Activated naive CD8-positive, alpha-beta T cell treated with anti-CD3 and anti-CD28 coated beads for 36 hours (primary cell): ENCODE data around the gene DAZ1. TPM values are rescaled to one million over a fixed set of nuclear protein-coding genes. Genes with fewer than 3 reads are reported as not detected.
"Not testable (repeated sequence)": the region's sequence is repeated elsewhere in the genome, so short reads cannot be mapped to it uniquely, and the experiment has no call there.

ENCODE experiments used
- DNase-seq: peaks from one replicate; pipeline ENCODE4 v3.0.0; 2021
- H3K27ac Mint-ChIP-seq: one replicate; pipeline ENCODE4 v1.8.0; 2022; ENCODE audit warnings: mild to moderate bottlenecking, moderate library complexity, mixed read lengths
- H3K27me3 Mint-ChIP-seq: one replicate; pipeline ENCODE4 v1.8.0; 2022; ENCODE audit warnings: mild to moderate bottlenecking, mixed read lengths
- H3K36me3 Mint-ChIP-seq: one replicate; pipeline ENCODE4 v1.8.0; 2021; ENCODE audit warnings: mild to moderate bottlenecking, mixed read lengths
- H3K4me1 Mint-ChIP-seq: one replicate; pipeline ENCODE4 v1.8.0; 2021; ENCODE audit warnings: mixed read lengths
- H3K4me3 Mint-ChIP-seq: one replicate; pipeline ENCODE4 v1.8.0; 2022; ENCODE audit warnings: mild to moderate bottlenecking, moderate library complexity, mixed read lengths
- H3K9me3 Mint-ChIP-seq: one replicate; pipeline ENCODE4 v1.8.0; 2022; ENCODE audit warnings: mixed read lengths
- total RNA-seq, 2 experiments: library from RNA; stranded (reverse); gene quantifications; one replicate each; pipeline ENCODE4 v1.2.3, GENCODE V29; 2021

Gene DAZ1, protein sequence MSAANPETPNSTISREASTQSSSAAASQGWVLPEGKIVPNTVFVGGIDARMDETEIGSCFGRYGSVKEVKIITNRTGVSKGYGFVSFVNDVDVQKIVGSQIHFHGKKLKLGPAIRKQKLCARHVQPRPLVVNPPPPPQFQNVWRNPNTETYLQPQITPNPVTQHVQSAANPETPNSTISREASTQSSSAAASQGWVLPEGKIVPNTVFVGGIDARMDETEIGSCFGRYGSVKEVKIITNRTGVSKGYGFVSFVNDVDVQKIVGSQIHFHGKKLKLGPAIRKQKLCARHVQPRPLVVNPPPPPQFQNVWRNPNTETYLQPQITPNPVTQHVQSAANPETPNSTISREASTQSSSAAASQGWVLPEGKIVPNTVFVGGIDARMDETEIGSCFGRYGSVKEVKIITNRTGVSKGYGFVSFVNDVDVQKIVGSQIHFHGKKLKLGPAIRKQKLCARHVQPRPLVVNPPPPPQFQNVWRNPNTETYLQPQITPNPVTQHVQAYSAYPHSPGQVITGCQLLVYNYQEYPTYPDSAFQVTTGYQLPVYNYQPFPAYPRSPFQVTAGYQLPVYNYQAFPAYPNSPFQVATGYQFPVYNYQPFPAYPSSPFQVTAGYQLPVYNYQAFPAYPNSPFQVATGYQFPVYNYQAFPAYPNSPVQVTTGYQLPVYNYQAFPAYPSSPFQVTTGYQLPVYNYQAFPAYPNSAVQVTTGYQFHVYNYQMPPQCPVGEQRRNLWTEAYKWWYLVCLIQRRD
- total RNA-seq = not detected

DNA sequence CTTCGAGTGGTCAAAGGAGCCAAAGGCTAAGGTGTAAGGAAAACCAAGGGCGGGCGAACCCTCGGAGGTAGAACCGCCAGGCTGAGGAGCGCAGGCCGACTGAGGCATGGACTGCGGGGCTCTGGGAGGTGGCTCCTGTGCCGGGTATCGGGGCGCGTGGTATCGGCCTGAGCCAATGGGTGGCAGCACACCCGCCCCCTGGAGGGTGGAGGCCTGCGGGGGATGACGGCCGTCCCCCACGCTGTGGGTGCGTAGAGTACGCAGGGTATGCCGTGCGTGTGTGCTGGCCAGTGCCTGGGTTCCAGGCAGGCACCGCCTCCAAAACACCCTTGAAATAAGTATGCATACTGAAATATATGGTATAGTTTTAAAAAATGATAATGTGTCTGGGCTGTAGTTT lies at the start of gene DAZ1:
DAZ1 (minus strand) TSS at position 101 of the 400 bp plus-strand sequence. CDS start 208 bp downstream, outside the sequence.
- not testable (repeated sequence) for H3K27ac Mint-ChIP-seq, H3K4me1 Mint-ChIP-seq, H3K4me3 Mint-ChIP-seq, H3K36me3 Mint-ChIP-seq, H3K9me3 Mint-ChIP-seq, DNase-seq, H3K27me3 Mint-ChIP-seq

DNA sequence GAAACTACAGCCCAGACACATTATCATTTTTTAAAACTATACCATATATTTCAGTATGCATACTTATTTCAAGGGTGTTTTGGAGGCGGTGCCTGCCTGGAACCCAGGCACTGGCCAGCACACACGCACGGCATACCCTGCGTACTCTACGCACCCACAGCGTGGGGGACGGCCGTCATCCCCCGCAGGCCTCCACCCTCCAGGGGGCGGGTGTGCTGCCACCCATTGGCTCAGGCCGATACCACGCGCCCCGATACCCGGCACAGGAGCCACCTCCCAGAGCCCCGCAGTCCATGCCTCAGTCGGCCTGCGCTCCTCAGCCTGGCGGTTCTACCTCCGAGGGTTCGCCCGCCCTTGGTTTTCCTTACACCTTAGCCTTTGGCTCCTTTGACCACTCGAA lies 20.4 kb upstream of the DAZ1 start, which contains the start of gene DAZ2:
DAZ2 (plus strand) TSS at position 301 of the 400 bp plus-strand sequence. CDS start 208 bp downstream, outside the sequence.
- H3K36me3 Mint-ChIP-seq, H3K4me3 Mint-ChIP-seq, DNase-seq, H3K27ac Mint-ChIP-seq, H3K27me3 Mint-ChIP-seq, H3K9me3 Mint-ChIP-seq, H3K4me1 Mint-ChIP-seq: not testable (repeated sequence)

DNA sequence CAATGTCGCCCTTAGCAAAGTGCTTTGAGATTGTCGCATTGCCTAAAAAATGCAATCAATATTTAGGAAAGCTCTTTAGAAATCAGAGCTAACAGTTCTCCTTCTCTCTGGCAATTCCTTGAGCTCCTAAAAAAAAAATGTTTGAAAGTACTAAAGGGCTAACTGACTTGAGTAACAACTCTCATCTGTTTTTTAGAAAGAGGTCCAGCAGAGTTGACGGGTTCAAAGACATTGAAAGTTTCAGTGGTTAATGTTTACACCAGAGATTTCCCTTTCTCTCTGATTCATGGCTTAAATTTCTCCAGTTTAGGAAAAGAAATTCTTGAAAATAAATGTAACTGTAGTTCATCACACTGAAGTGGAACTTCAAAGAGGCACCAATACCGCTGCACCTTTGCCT lies 11.9 kb upstream of the DAZ1 start:
- not testable (repeated sequence) for H3K36me3 Mint-ChIP-seq, H3K4me1 Mint-ChIP-seq, H3K27ac Mint-ChIP-seq, DNase-seq, H3K4me3 Mint-ChIP-seq, H3K27me3 Mint-ChIP-seq, H3K9me3 Mint-ChIP-seq

DNA sequence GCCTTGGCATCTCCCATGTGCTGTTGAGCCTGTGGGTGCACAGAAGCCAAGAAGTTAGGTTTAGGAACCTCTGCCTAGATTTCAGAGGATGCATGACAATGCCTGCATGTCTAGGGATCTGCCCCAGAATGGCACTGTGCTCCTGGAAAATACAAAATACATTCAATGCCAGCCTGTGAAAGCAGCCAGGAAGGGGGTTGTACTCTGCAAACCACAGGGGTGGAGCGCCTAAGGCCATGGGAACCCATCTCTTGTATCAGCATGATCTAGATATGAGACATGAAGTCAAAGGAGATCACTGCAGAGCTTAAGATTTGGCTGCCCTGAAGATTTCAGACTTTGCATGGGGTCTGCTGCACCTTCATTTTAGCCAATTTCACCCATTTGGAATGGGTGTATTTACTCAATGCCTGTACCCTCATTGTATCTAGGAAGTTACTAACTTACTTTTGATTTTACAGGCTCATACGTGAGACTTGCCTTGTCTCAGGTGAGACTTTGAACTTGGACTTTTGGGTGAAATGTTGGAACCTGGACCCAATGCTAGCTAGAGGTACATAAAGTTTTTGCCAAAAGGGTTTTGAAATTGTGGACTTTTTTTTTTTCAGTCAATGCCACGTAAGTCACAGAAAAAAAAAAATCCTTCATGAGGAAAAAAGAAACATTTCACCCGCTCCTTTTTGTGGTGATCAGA lies 11.1 kb upstream of the DAZ1 start:
- H3K27ac Mint-ChIP-seq, DNase-seq, H3K27me3 Mint-ChIP-seq, H3K9me3 Mint-ChIP-seq, H3K4me3 Mint-ChIP-seq, H3K4me1 Mint-ChIP-seq, H3K36me3 Mint-ChIP-seq: not testable (repeated sequence)

DNA sequence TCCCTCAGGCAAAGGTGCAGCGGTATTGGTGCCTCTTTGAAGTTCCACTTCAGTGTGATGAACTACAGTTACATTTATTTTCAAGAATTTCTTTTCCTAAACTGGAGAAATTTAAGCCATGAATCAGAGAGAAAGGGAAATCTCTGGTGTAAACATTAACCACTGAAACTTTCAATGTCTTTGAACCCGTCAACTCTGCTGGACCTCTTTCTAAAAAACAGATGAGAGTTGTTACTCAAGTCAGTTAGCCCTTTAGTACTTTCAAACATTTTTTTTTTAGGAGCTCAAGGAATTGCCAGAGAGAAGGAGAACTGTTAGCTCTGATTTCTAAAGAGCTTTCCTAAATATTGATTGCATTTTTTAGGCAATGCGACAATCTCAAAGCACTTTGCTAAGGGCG lies 8.6 kb upstream of the DAZ1 start:
- not testable (repeated sequence) for H3K9me3 Mint-ChIP-seq, H3K4me1 Mint-ChIP-seq, H3K36me3 Mint-ChIP-seq, DNase-seq, H3K27ac Mint-ChIP-seq, H3K4me3 Mint-ChIP-seq, H3K27me3 Mint-ChIP-seq

Other genes starting within 250 kb of the DAZ1 start
- gene BPY2, start 214.7 kb downstream of the DAZ1 start, total RNA-seq = not detected
- gene DAZ2, start 20.5 kb upstream of the DAZ1 start, total RNA-seq = not detected